ENCODE measurements around the gene FNTB. TPM values are rescaled to one million over a fixed set of nuclear protein-coding genes. Genes with fewer than 3 reads are reported as not detected.

FNTB gene
- total RNA-seq, 1 donor from 2014 or later = 22.4 TPM

- Mint-ChIP-seq H3K27ac (no peak overlapping the region), H3K27me3 (no peaks in the 10 kb centered on the region), H3K4me3 (ENCODE audit: low read depth) (no peak overlapping the region), H3K9me3 (ENCODE audit: low read depth) (no peaks in the 10 kb centered on the region), H3K36me3 (ENCODE audit: insufficient read depth) (peaks cover 7% of the 10 kb centered on the region), H3K4me1 (ENCODE audit: low read depth) (peaks cover 2% of the 10 kb centered on the region)
- no peak for DNase-seq (ENCODE audit: low spot score, unreplicated experiment)
- no peak for TF ChIP-seq CTCF (IDR thresholded peaks at IDR 0.05; ENCODE audit: unreplicated experiment)
Measured at GRCh38 chr14:65071544-65071943, 84.8 kb downstream of the FNTB start.

- no peak overlapping the region for H3K4me3 Mint-ChIP-seq (ENCODE audit: low read depth)
- peaks cover 2% of the 10 kb centered on the region for H3K4me1 Mint-ChIP-seq (ENCODE audit: low read depth)
- no peaks in the 10 kb centered on the region for H3K9me3 Mint-ChIP-seq (ENCODE audit: low read depth)
- no peak overlapping the region for H3K27ac Mint-ChIP-seq
- H3K27me3 Mint-ChIP-seq = no peaks in the 10 kb centered on the region
- peaks cover 8% of the 10 kb centered on the region for H3K36me3 Mint-ChIP-seq (ENCODE audit: insufficient read depth)
- TF ChIP-seq CTCF (IDR thresholded peaks at IDR 0.05; ENCODE audit: unreplicated experiment) = no peak
- no peak for DNase-seq (ENCODE audit: low spot score, unreplicated experiment)
Measured at GRCh38 chr14:65072256-65072655, 85.6 kb downstream of the FNTB start.

GRCh38 chr14:65072937-65073336, 86.2 kb downstream of the FNTB start:
- Mint-ChIP-seq H3K9me3 (ENCODE audit: low read depth) (no peaks in the 10 kb centered on the region), H3K4me1 (ENCODE audit: low read depth) (peaks cover 2% of the 10 kb centered on the region), H3K27ac (no peak overlapping the region), H3K4me3 (ENCODE audit: low read depth) (no peak overlapping the region), H3K27me3 (no peaks in the 10 kb centered on the region), H3K36me3 (ENCODE audit: insufficient read depth) (peaks cover 10% of the 10 kb centered on the region)
- DNase-seq (ENCODE audit: low spot score, unreplicated experiment) = no peak
- no peak for TF ChIP-seq CTCF (IDR thresholded peaks at IDR 0.05; ENCODE audit: unreplicated experiment)

- Mint-ChIP-seq H3K36me3 (ENCODE audit: insufficient read depth) (peaks cover 8% of the 10 kb centered on the region), H3K27ac (no peak overlapping the region), H3K9me3 (ENCODE audit: low read depth) (no peaks in the 10 kb centered on the region), H3K4me3 (ENCODE audit: low read depth) (no peak overlapping the region), H3K27me3 (no peaks in the 10 kb centered on the region), H3K4me1 (ENCODE audit: low read depth) (peaks cover 2% of the 10 kb centered on the region)
- DNase-seq (ENCODE audit: low spot score, unreplicated experiment) = no peak
- no peak for TF ChIP-seq CTCF (IDR thresholded peaks at IDR 0.05; ENCODE audit: unreplicated experiment)
Measured at GRCh38 chr14:65073605-65074201, 87.0 kb downstream of the FNTB start.

GRCh38 chr14:65074449-65075150, 87.9 kb downstream of the FNTB start:
- H3K27me3 Mint-ChIP-seq = no peaks in the 10 kb centered on the region
- no peaks in the 10 kb centered on the region for H3K9me3 Mint-ChIP-seq (ENCODE audit: low read depth)
- TF ChIP-seq CTCF (IDR thresholded peaks at IDR 0.05; ENCODE audit: unreplicated experiment) = no peak
- peaks cover 2% of the 10 kb centered on the region for H3K4me1 Mint-ChIP-seq (ENCODE audit: low read depth)
- no peak for DNase-seq (ENCODE audit: low spot score, unreplicated experiment)
- peak overlapping the region; percentile 57 for H3K27ac Mint-ChIP-seq
- no peak overlapping the region for H3K4me3 Mint-ChIP-seq (ENCODE audit: low read depth)
- peaks cover 8% of the 10 kb centered on the region for H3K36me3 Mint-ChIP-seq (ENCODE audit: insufficient read depth)
